Left renal cortex interstitium (tissue), 4 donors: ENCODE measurements around the gene PPP1R10. TPM values are rescaled to one million over a fixed set of nuclear protein-coding genes. Genes with fewer than 3 reads are reported as not detected.
"Not testable (repeated sequence)": the region's sequence is repeated elsewhere in the genome, so short reads cannot be mapped to it uniquely, and the experiment has no call there.

Experiments used
- DNase-seq, 4 donors: peaks; one replicate each; pipeline ENCODE4 v3.0.0-alpha.2; 2013; ENCODE audit warnings: low read depth in 4 of 4, low spot score in 2 of 4, missing footprints in 1 of 4
- polyA plus RNA-seq, 4 donors: library from polyadenylated mRNA; unstranded; fragments of 120-200 nt; gene quantifications; one replicate each; pipeline ENCODE4 v1.2.1, GENCODE V29; 2013; ENCODE audit not compliant: insufficient read length in 4 of 4

PPP1R10 gene
- 10 to 100 TPM; 48.9 to 65.6 (median 52.5) TPM for polyA plus RNA-seq

GRCh38 chr6:30616811-30617564 is at the start of gene PPP1R10:
TSS of gene PPP1R10 (minus strand) at chr6:30617243. CDS start at chr6:30609944, 7,299 bp downstream.
- peak; percentile 100 for DNase-seq

- DNase-seq: not testable (repeated sequence)
These were observed 49.3 kb upstream of the PPP1R10 start for GRCh38 chr6:30666300-30666699.

- DNase-seq: no peak
These were observed 48.1 kb upstream of the PPP1R10 start for GRCh38 chr6:30664994-30665767.

GRCh38 chr6:30657922-30658321 is 40.9 kb upstream of the PPP1R10 start:
- DNase-seq: not testable (repeated sequence)

- DNase-seq: no peak
These were observed 40.4 kb upstream of the PPP1R10 start for GRCh38 chr6:30657454-30657853.

GRCh38 chr6:30656513-30656912 is 39.5 kb upstream of the PPP1R10 start:
- no peak for DNase-seq

GRCh38 chr6:30655743-30656094 is 38.7 kb upstream of the PPP1R10 start:
- no peak for DNase-seq

- no peak for DNase-seq
These were observed 38.0 kb upstream of the PPP1R10 start for GRCh38 chr6:30654798-30655742.

GRCh38 chr6:30651143-30651542 is 34.1 kb upstream of the PPP1R10 start:
- no peak for DNase-seq

GRCh38 chr6:30647242-30648116 is 30.4 kb upstream of the PPP1R10 start:
- DNase-seq: peak in 2 of 4 donors; percentile 68 to 69

GRCh38 chr6:30646450-30647241 is 29.6 kb upstream of the PPP1R10 start, which contains the start of gene C6orf136:
TSS of gene C6orf136 (plus strand) at chr6:30647133. CDS start at chr6:30647232, 99 bp downstream.
- DNase-seq: peak; percentile 71 to 84 (median 73)

GRCh38 chr6:30645989-30646388 is 28.9 kb upstream of the PPP1R10 start:
- no peak for DNase-seq

- no peak for DNase-seq
These were observed 27.7 kb upstream of the PPP1R10 start for GRCh38 chr6:30644769-30645168.

- DNase-seq: no peak
These were observed 26.6 kb upstream of the PPP1R10 start for GRCh38 chr6:30643656-30644055.

GRCh38 chr6:30641048-30641447 is 24.0 kb upstream of the PPP1R10 start:
- DNase-seq: no peak

- DNase-seq: no peak
These were observed 23.4 kb upstream of the PPP1R10 start for GRCh38 chr6:30640481-30640880.

GRCh38 chr6:30635834-30636233 is 18.8 kb upstream of the PPP1R10 start:
- DNase-seq: no peak

GRCh38 chr6:30626484-30627366 is 9.7 kb upstream of the PPP1R10 start, which contains the start of gene ATAT1:
TSS of gene ATAT1 (plus strand) at chr6:30626874.
- peak in 2 of 4 donors; percentile 74 to 79 for DNase-seq
